Measurements from ENCODE around the gene C7orf25.
A peak's percentile ranks its signal among the peaks of the same experiment; 100 is the strongest.

Gene C7orf25

GRCh38 chr7:42877862-42878261, 34.0 kb downstream of the C7orf25 start:
- no peak for DNase-seq (ENCODE audit: low read depth)

- DNase-seq (ENCODE audit: low read depth) = peak; percentile 56
These were observed 35.4 kb downstream of the C7orf25 start for GRCh38 chr7:42876182-42877068.

- DNase-seq (ENCODE audit: low read depth) = peak; percentile 46
These were observed 42.5 kb downstream of the C7orf25 start for GRCh38 chr7:42869131-42870020.

GRCh38 chr7:42868480-42868879, 43.4 kb downstream of the C7orf25 start:
- no peak for DNase-seq (ENCODE audit: low read depth)

Data from activated T-cell treated with anti-CD3 and anti-CD28 coated beads for 24 hours (primary cell).